ENCODE measurements around the gene PHF1.

PHF1 gene

GRCh38 chr6:33458676-33459075 lies 47.9 kb downstream of the PHF1 start:
- DNase-seq (ENCODE audit: low spot score): no peak

- DNase-seq (ENCODE audit: low spot score): no peak
Measured at GRCh38 chr6:33459226-33459625, 48.4 kb downstream of the PHF1 start.
